Stimulated activated naive CD8-positive, alpha-beta T cell treated with anti-CD3 and anti-CD28 coated beads, Interleukin-15, amount 100 ng/mL, for 72 hours (primary cell): ENCODE data around the gene SLC38A6.
A peak's percentile ranks its signal among the peaks of the same experiment; 100 is the strongest.
"Not testable (repeated sequence)": the region's sequence is repeated elsewhere in the genome, so short reads cannot be mapped to it uniquely, and the experiment has no call there.

Experiments
- ATAC-seq: fragments of 150-1000 bp; cut with Tn5 transposase; 2 replicates; pipeline ENCODE4 v1.10.0; 2021; ENCODE audit warnings: mild to moderate bottlenecking, moderate library complexity
- DNase-seq, 2 donors: peaks; one replicate each; pipeline ENCODE4 v3.0.0; 2021 to 2022
- H3K27ac Mint-ChIP-seq, 2 donors: one replicate each; pipeline ENCODE4 v1.8.0; 2022; ENCODE audit warnings: mild to moderate bottlenecking in 2 of 2, mixed read lengths in 2 of 2, moderate library complexity in 2 of 2
- H3K27me3 Mint-ChIP-seq: one replicate; pipeline ENCODE4 v1.8.0; 2022; ENCODE audit warnings: mixed read lengths
- H3K4me1 Mint-ChIP-seq: one replicate; pipeline ENCODE4 v1.8.0; 2022; ENCODE audit warnings: mild to moderate bottlenecking, mixed read lengths
- H3K4me3 Mint-ChIP-seq, 2 donors: one replicate each; pipeline ENCODE4 v1.8.0; 2022; ENCODE audit warnings: mild to moderate bottlenecking in 2 of 2, mixed read lengths in 2 of 2, moderate library complexity in 1 of 2
- H3K9me3 Mint-ChIP-seq, 2 donors: one replicate each; pipeline ENCODE4 v1.8.0; 2022; ENCODE audit warnings: mixed read lengths in 2 of 2

SLC38A6 gene

GRCh38 chr14:61064210-61064609 is 83.2 kb downstream of the SLC38A6 start:
- Mint-ChIP-seq H3K27ac (no peak overlapping the region), H3K27me3 (no peaks in the 10 kb centered on the region), H3K4me1 (no peaks in the 10 kb centered on the region), H3K9me3 (no peaks in the 10 kb centered on the region), H3K4me3 (no peak overlapping the region)
- no peak for DNase-seq
- no peak for ATAC-seq

- H3K27me3 Mint-ChIP-seq = no peaks in the 10 kb centered on the region
- H3K9me3 Mint-ChIP-seq = no peaks in the 10 kb centered on the region
Observed at GRCh38 chr14:61064856-61065255, 83.8 kb downstream of the SLC38A6 start.

GRCh38 chr14:61065656-61066055 is 84.6 kb downstream of the SLC38A6 start:
- no peaks in the 10 kb centered on the region for H3K4me1 Mint-ChIP-seq

More at GRCh38 chr14:61064856-61065255, 83.8 kb downstream of the SLC38A6 start:
- Mint-ChIP-seq H3K4me1 (no peaks in the 10 kb centered on the region), H3K27ac (no peak overlapping the region), H3K4me3 (no peak overlapping the region)
- DNase-seq = no peak
- ATAC-seq = no peak

GRCh38 chr14:61072442-61072841 is 91.4 kb downstream of the SLC38A6 start:
- not testable (repeated sequence) for H3K4me3 Mint-ChIP-seq, DNase-seq, H3K9me3 Mint-ChIP-seq, H3K4me1 Mint-ChIP-seq, ATAC-seq, H3K27ac Mint-ChIP-seq, H3K27me3 Mint-ChIP-seq

More at GRCh38 chr14:61065656-61066055, 84.6 kb downstream of the SLC38A6 start:
- Mint-ChIP-seq H3K27me3 (no peaks in the 10 kb centered on the region), H3K27ac (no peak overlapping the region), H3K4me3 (no peak overlapping the region), H3K9me3 (no peaks in the 10 kb centered on the region)
- DNase-seq (no peak), ATAC-seq (no peak)

- H3K9me3 Mint-ChIP-seq = no peaks in the 10 kb centered on the region
- no peak for DNase-seq
- H3K4me3 Mint-ChIP-seq = no peak overlapping the region
- H3K27ac Mint-ChIP-seq = peak overlapping the region in 1 of 2 donors; percentile 38
- no peak for ATAC-seq
- no peaks in the 10 kb centered on the region for H3K4me1 Mint-ChIP-seq
- H3K27me3 Mint-ChIP-seq = no peaks in the 10 kb centered on the region
Observed at GRCh38 chr14:61074852-61075251, 93.8 kb downstream of the SLC38A6 start.

GRCh38 chr14:61076556-61076955 is 95.5 kb downstream of the SLC38A6 start:
- Mint-ChIP-seq H3K4me3 (no peak overlapping the region), H3K27ac (no peak overlapping the region), H3K27me3 (no peaks in the 10 kb centered on the region), H3K4me1 (no peaks in the 10 kb centered on the region), H3K9me3 (no peaks in the 10 kb centered on the region)
- ATAC-seq (no peak), DNase-seq (no peak)

GRCh38 chr14:61077437-61077836 is 96.4 kb downstream of the SLC38A6 start:
- no peak overlapping the region for H3K27ac Mint-ChIP-seq

GRCh38 chr14:61077951-61078720 is 97.1 kb downstream of the SLC38A6 start:
- ATAC-seq (no peak), DNase-seq (no peak)
- no peak overlapping the region for H3K4me3 Mint-ChIP-seq
- H3K27me3 Mint-ChIP-seq = no peaks in the 10 kb centered on the region
- H3K9me3 Mint-ChIP-seq = no peaks in the 10 kb centered on the region
- H3K27ac Mint-ChIP-seq = no peak overlapping the region
- no peaks in the 10 kb centered on the region for H3K4me1 Mint-ChIP-seq

More at GRCh38 chr14:61077437-61077836, 96.4 kb downstream of the SLC38A6 start:
- no peak for ATAC-seq
- H3K9me3 Mint-ChIP-seq = no peaks in the 10 kb centered on the region
- H3K27me3 Mint-ChIP-seq = no peaks in the 10 kb centered on the region
- no peak overlapping the region for H3K4me3 Mint-ChIP-seq
- no peaks in the 10 kb centered on the region for H3K4me1 Mint-ChIP-seq
- DNase-seq = no peak

GRCh38 chr14:61080591-61081010 is 99.6 kb downstream of the SLC38A6 start:
- no peak for ATAC-seq
- H3K4me1 Mint-ChIP-seq = no peaks in the 10 kb centered on the region
- no peak overlapping the region for H3K4me3 Mint-ChIP-seq
- peaks cover 0 to 5% of the 10 kb centered on the region in 2 donors for H3K9me3 Mint-ChIP-seq
- no peaks in the 10 kb centered on the region for H3K27me3 Mint-ChIP-seq
- H3K27ac Mint-ChIP-seq = no peak overlapping the region
- DNase-seq = no peak

GRCh38 chr14:61088081-61088480 is 107.0 kb downstream of the SLC38A6 start:
- Mint-ChIP-seq H3K27ac (no peak overlapping the region), H3K4me1 (peaks cover 7% of the 10 kb centered on the region), H3K27me3 (no peaks in the 10 kb centered on the region), H3K4me3 (no peak overlapping the region), H3K9me3 (peaks cover 0 to 8% of the 10 kb centered on the region in 2 donors)
- DNase-seq (no peak), ATAC-seq (no peak)

- peaks cover 0 to 8% of the 10 kb centered on the region in 2 donors for H3K9me3 Mint-ChIP-seq
- no peak for ATAC-seq
Observed at GRCh38 chr14:61089126-61089750, 108.2 kb downstream of the SLC38A6 start.

GRCh38 chr14:61090432-61091216 is 109.6 kb downstream of the SLC38A6 start:
- H3K4me3 Mint-ChIP-seq = no peak overlapping the region
- H3K27me3 Mint-ChIP-seq = no peaks in the 10 kb centered on the region
- DNase-seq (peak in 1 of 2 donors; percentile 33), ATAC-seq (peak; percentile 95)
- H3K4me1 Mint-ChIP-seq = peaks cover 7% of the 10 kb centered on the region
- peaks cover 0 to 8% of the 10 kb centered on the region in 2 donors for H3K9me3 Mint-ChIP-seq
- H3K27ac Mint-ChIP-seq = no peak overlapping the region

More at GRCh38 chr14:61089126-61089750, 108.2 kb downstream of the SLC38A6 start:
- Mint-ChIP-seq H3K4me3 (no peak overlapping the region), H3K27ac (no peak overlapping the region), H3K27me3 (no peaks in the 10 kb centered on the region), H3K4me1 (peaks cover 7% of the 10 kb centered on the region)
- DNase-seq = no peak

- Mint-ChIP-seq H3K4me3 (no peak overlapping the region), H3K27ac (no peak overlapping the region), H3K4me1 (peaks cover 7% of the 10 kb centered on the region), H3K27me3 (no peaks in the 10 kb centered on the region), H3K9me3 (peaks cover 0 to 12% of the 10 kb centered on the region in 2 donors)
- DNase-seq (no peak), ATAC-seq (no peak)
Observed at GRCh38 chr14:61091657-61092273, 110.7 kb downstream of the SLC38A6 start.

- not testable (repeated sequence) for H3K27me3 Mint-ChIP-seq, H3K4me3 Mint-ChIP-seq
Observed at GRCh38 chr14:61098096-61098495, 117.1 kb downstream of the SLC38A6 start.

GRCh38 chr14:61098721-61099120 is 117.7 kb downstream of the SLC38A6 start:
- Mint-ChIP-seq H3K4me3 (no peak overlapping the region), H3K9me3 (peaks cover 0 to 12% of the 10 kb centered on the region in 2 donors)

More at GRCh38 chr14:61098096-61098495, 117.1 kb downstream of the SLC38A6 start:
- Mint-ChIP-seq H3K9me3 (peaks cover 0 to 12% of the 10 kb centered on the region in 2 donors), H3K4me1 (peaks cover 13% of the 10 kb centered on the region)
- not testable (repeated sequence) for DNase-seq, H3K27ac Mint-ChIP-seq, ATAC-seq

More at GRCh38 chr14:61098721-61099120, 117.7 kb downstream of the SLC38A6 start:
- DNase-seq (no peak), ATAC-seq (no peak)
- Mint-ChIP-seq H3K27ac (no peak overlapping the region), H3K27me3 (no peaks in the 10 kb centered on the region), H3K4me1 (peaks cover 20% of the 10 kb centered on the region)
